Fibroblast of lung (primary cell): ENCODE results near the gene AGA.

Experiments
- CTCF ChIP-seq, 2 donors: IDR thresholded peaks in 1 of 2; conservative IDR thresholded peaks in 1 of 2; 1 replicate in 1 of 2; 2 replicates in 1 of 2; pipeline ENCODE4 v1.5.1; 2011 to 2012; ENCODE audit warnings: low read length in 2 of 2, control low read depth in 1 of 2, inconsistent platforms in 1 of 2, low read depth in 1 of 2, mild to moderate bottlenecking in 1 of 2
- EZH2 ChIP-seq: IDR thresholded peaks from 2 replicates; pipeline ENCODE4 v1.5.1; 2012; ENCODE audit warnings: low read length, control low read depth, mild to moderate bottlenecking; ENCODE audit errors: missing control alignments

- TF ChIP-seq CTCF (conservative IDR thresholded peaks at IDR 0.05 in 1 of 2, IDR thresholded peaks at IDR 0.05 in 1 of 2; ENCODE audit: low read depth in 1 of 2, low read length in 2 of 2) (no peak), EZH2 (no peak)
Observed at GRCh38 chr4:177413656-177414055, 28.6 kb downstream of the AGA start.
